ENCODE data around the gene REG1B. TPM values are rescaled to one million over a fixed set of nuclear protein-coding genes. Genes with fewer than 3 reads are reported as not detected.

Gene REG1B
- total and polyA plus RNA-seq, 9 donors, result 1.7 to 10.5 (median 8.1) TPM; not detected in 6

DNA sequence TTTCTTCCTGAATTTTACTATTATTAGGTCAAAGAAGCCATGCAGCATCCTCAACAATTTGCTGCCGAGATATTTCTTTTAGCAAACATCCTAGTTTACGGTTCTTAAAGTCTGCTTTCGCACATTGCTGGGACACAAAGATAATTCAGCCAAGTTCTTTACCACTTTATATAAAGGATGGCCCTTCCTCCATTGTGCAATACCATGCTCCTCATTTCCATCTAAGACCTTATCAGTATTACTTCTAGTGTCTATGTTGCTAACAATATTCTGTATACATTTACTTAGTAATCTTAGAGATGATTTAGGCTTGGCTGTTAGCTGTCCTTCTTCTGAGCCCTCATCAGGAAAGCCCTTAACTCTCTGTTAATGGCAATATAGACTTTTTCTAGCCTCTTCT is 24.5 kb upstream of the REG1B start:
- no peaks in the 10 kb centered on the region for H3K36me3 ChIP-seq
- H3K4me1 ChIP-seq (ENCODE audit: insufficient read depth), result no peaks in the 10 kb centered on the region
- intact Hi-C loops (cut with DNase I), result no loop called here
- DNase-seq, result no peak
- H3K27me3 ChIP-seq, result no peaks in the 10 kb centered on the region
- H3K4me3 ChIP-seq, result no peak overlapping the region
- TF ChIP-seq, protein P1, sequence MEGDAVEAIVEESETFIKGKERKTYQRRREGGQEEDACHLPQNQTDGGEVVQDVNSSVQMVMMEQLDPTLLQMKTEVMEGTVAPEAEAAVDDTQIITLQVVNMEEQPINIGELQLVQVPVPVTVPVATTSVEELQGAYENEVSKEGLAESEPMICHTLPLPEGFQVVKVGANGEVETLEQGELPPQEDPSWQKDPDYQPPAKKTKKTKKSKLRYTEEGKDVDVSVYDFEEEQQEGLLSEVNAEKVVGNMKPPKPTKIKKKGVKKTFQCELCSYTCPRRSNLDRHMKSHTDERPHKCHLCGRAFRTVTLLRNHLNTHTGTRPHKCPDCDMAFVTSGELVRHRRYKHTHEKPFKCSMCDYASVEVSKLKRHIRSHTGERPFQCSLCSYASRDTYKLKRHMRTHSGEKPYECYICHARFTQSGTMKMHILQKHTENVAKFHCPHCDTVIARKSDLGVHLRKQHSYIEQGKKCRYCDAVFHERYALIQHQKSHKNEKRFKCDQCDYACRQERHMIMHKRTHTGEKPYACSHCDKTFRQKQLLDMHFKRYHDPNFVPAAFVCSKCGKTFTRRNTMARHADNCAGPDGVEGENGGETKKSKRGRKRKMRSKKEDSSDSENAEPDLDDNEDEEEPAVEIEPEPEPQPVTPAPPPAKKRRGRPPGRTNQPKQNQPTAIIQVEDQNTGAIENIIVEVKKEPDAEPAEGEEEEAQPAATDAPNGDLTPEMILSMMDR (IDR thresholded peaks at IDR 0.05), result no peak
- TF ChIP-seq POLR2A (IDR thresholded peaks at IDR 0.05) (no peak), EP300 (IDR thresholded peaks at IDR 0.05) (no peak)
- no peaks in the 10 kb centered on the region for H3K9me3 ChIP-seq
- WGBS, 3 donors, result 85 to 96% (median 94%) methylated on average over 3 of the region's 3 CpGs
- no peak overlapping the region for H3K27ac ChIP-seq

GRCh38 chr2:79105259-79105658 is 17.5 kb upstream of the REG1B start:
- Histone ChIP-seq H3K9me3 (no peaks in the 10 kb centered on the region), H3K27me3 (no peaks in the 10 kb centered on the region), H3K4me3 (no peak overlapping the region), H3K36me3 (no peaks in the 10 kb centered on the region), H3K4me1 (ENCODE audit: insufficient read depth) (no peaks in the 10 kb centered on the region), H3K27ac (no peak overlapping the region)
- 72 to 83% (median 79%) methylated on average over 2 of the region's 2 CpGs for WGBS, 3 donors
- intact Hi-C loops (cut with DNase I), result no loop called here
- TF ChIP-seq, protein P1 (IDR thresholded peaks at IDR 0.05), result no peak
- TF ChIP-seq POLR2A (IDR thresholded peaks at IDR 0.05) (no peak), EP300 (IDR thresholded peaks at IDR 0.05) (no peak)
- DNase-seq, result no peak

GRCh38 chr2:79103214-79103613 is 15.4 kb upstream of the REG1B start:
- Histone ChIP-seq H3K4me3 (no peak overlapping the region), H3K27ac (no peak overlapping the region), H3K4me1 (ENCODE audit: insufficient read depth) (no peaks in the 10 kb centered on the region), H3K36me3 (no peaks in the 10 kb centered on the region), H3K27me3 (no peaks in the 10 kb centered on the region), H3K9me3 (no peaks in the 10 kb centered on the region)
- WGBS, 3 donors, result 72 to 81% (median 74%) methylated on average over 2 of the region's 2 CpGs
- intact Hi-C loops (cut with DNase I), result no loop called here
- TF ChIP-seq, protein P1 (IDR thresholded peaks at IDR 0.05), result no peak
- TF ChIP-seq POLR2A (IDR thresholded peaks at IDR 0.05) (no peak), EP300 (IDR thresholded peaks at IDR 0.05) (no peak)
- no peak for DNase-seq

DNA sequence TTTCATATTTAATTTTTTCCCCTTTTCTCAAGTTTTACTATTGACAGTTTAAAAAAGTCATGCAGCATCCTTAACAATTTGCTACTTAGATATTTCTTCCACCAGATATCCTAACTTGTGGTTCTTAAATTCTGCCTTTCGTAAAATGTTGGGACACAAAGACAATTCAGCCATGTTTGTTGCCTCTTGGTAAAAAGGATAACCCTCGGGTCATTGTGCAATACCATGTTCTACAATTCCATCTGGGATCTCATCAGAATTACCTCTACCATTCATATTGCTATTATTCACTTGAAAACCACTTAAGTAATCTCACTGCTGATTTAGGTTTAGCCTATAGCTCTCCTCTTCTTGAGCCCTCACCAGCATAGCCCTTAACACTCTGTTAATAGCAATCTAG is 13.2 kb upstream of the REG1B start:
- Histone ChIP-seq H3K27ac (no peak overlapping the region), H3K27me3 (no peaks in the 10 kb centered on the region), H3K9me3 (no peaks in the 10 kb centered on the region), H3K36me3 (no peaks in the 10 kb centered on the region), H3K4me1 (ENCODE audit: insufficient read depth) (no peaks in the 10 kb centered on the region), H3K4me3 (no peak overlapping the region)
- no peak for DNase-seq
- WGBS, 3 donors, result 86 to 87% (median 86%) methylated on average over 2 of the region's 2 CpGs
- TF ChIP-seq EP300 (IDR thresholded peaks at IDR 0.05) (no peak), POLR2A (IDR thresholded peaks at IDR 0.05) (no peak)
- TF ChIP-seq, protein P1 (IDR thresholded peaks at IDR 0.05), result no peak
- intact Hi-C loops (cut with DNase I), result no loop called here

Data from ovary (tissue), 9 donors.